Uterus (tissue), 2 donors: ENCODE data around the gene ADAMTS19.

Source experiments
- POLR2A ChIP-seq, 2 donors: fragments of 450-650 bp; IDR thresholded peaks; one replicate each; pipeline ENCODE4 v1.6.1; 2016; ENCODE audit warnings: antibody characterized with exemption in 2 of 2, mild to moderate bottlenecking in 1 of 2, moderate library complexity in 1 of 2
- TF ChIP-seq, protein P1 (sequence below), 4 experiments: fragments of 200-600 bp in 2 of 4; fragments of 450-650 bp in 2 of 4; sonication (generic) in 2 of 4; IDR thresholded peaks; one replicate each; pipeline ENCODE4 v1.5.1; 2016 to 2019; ENCODE audit warnings: antibody characterized with exemption in 4 of 4, mild to moderate bottlenecking in 2 of 4, moderate library complexity in 1 of 4

DNA sequence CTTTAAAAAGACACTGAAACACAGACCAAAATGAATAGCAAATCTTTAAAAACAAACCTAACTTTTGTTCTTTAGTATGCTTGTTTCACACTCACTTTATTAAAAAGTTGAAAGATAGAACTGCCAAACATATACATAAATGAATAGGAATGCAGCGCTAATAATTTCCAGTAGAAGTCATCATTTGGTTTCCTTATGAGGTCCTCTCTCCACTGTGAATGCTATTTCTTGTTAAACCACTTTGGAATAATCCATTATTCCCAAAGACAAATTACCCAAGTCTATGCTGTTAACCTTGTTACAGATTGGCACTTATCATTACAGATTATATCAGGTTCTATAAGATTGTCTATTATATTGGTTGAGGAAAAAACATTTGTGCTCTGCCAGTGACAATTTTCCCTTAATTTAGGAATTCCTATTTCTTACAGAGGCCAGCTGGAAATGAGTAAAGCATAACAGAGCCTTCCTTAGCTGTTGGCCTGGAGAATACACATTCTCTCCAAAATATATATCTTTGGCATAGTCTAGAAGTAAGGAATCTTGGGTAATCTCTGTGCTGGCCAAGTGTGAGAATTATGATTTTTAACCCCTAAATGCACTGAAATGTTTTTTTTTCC is 258.5 kb downstream of the ADAMTS19 start:
- no peak for TF ChIP-seq POLR2A (IDR thresholded peaks at IDR 0.05)
- TF ChIP-seq, protein P1, sequence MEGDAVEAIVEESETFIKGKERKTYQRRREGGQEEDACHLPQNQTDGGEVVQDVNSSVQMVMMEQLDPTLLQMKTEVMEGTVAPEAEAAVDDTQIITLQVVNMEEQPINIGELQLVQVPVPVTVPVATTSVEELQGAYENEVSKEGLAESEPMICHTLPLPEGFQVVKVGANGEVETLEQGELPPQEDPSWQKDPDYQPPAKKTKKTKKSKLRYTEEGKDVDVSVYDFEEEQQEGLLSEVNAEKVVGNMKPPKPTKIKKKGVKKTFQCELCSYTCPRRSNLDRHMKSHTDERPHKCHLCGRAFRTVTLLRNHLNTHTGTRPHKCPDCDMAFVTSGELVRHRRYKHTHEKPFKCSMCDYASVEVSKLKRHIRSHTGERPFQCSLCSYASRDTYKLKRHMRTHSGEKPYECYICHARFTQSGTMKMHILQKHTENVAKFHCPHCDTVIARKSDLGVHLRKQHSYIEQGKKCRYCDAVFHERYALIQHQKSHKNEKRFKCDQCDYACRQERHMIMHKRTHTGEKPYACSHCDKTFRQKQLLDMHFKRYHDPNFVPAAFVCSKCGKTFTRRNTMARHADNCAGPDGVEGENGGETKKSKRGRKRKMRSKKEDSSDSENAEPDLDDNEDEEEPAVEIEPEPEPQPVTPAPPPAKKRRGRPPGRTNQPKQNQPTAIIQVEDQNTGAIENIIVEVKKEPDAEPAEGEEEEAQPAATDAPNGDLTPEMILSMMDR (IDR thresholded peaks at IDR 0.05): no peak
